HepG2 (cell line): Measurements from ENCODE around the gene ZFP62. TPM values are rescaled to one million over a fixed set of nuclear protein-coding genes. Genes with fewer than 3 reads are reported as not detected.

ENCODE experiments used
- ATF2 ChIP-seq: sonication (generic); formaldehyde crosslinking; IDR thresholded peaks from 2 replicates; pipeline ENCODE4 v1.4.0; 2020; ENCODE audit warnings: missing genetic modification reagents
- BRD4 ChIP-seq: sonication (generic); formaldehyde crosslinking; IDR thresholded peaks from 2 replicates; pipeline ENCODE4 v1.4.0; 2020; ENCODE audit warnings: missing genetic modification reagents
- ETV5 ChIP-seq: IDR thresholded peaks from 2 replicates; pipeline ENCODE4 v1.6.1; 2018; ENCODE audit warnings: missing biosample characterization, missing genetic modification reagents, inconsistent platforms, borderline replicate concordance
- FOXA3 ChIP-seq: IDR thresholded peaks from 2 replicates; pipeline ENCODE4 v1.6.1; 2016; ENCODE audit warnings: missing genetic modification reagents, missing compliant biosample characterization
- IRF2 ChIP-seq: IDR thresholded peaks from 2 replicates; pipeline ENCODE4 v1.6.1; 2018; ENCODE audit warnings: missing genetic modification reagents, missing compliant biosample characterization
- PATZ1 ChIP-seq: sonication (generic); formaldehyde crosslinking; IDR thresholded peaks from 2 replicates; pipeline ENCODE4 v1.4.0; 2020; ENCODE audit warnings: missing genetic modification reagents
- PAXIP1 ChIP-seq: sonication (generic); formaldehyde crosslinking; conservative IDR thresholded peaks from 2 replicates; pipeline ENCODE4 v1.4.0; 2020; ENCODE audit warnings: mild to moderate bottlenecking, missing genetic modification reagents, moderate library complexity
- TCF7L2 ChIP-seq: IDR thresholded peaks from 2 replicates; pipeline ENCODE4 v1.6.1; 2011; ENCODE audit warnings: mild to moderate bottlenecking, low read depth, low read length, moderate library complexity
- TEAD3 ChIP-seq: optimal IDR thresholded peaks from 2 replicates; pipeline ENCODE3; 2016; ENCODE audit warnings: borderline replicate concordance
- ZFP90 ChIP-seq: sonication (generic); formaldehyde crosslinking; IDR thresholded peaks from 2 replicates; pipeline ENCODE4 v1.8.0; 2022; ENCODE audit warnings: missing genetic modification reagents, mild to moderate bottlenecking, inconsistent platforms, borderline replicate concordance
- ZNF230 ChIP-seq: sonication (generic); formaldehyde crosslinking; IDR thresholded peaks from 2 replicates; pipeline ENCODE4 v1.4.0; 2020; ENCODE audit warnings: mild to moderate bottlenecking, missing genetic modification reagents
- ZNF281 ChIP-seq: sonication (generic); formaldehyde crosslinking; IDR thresholded peaks from 2 replicates; pipeline ENCODE4 v1.4.0; 2020; ENCODE audit warnings: missing genetic modification reagents, borderline replicate concordance
- polyA plus RNA-seq, 8 experiments: library from polyadenylated mRNA; depleted of rRNA in 3 of 8; stranded (reverse) in 7 of 8; unstranded in 1 of 8; fragments of >200 nt; fragmentation: Illumina TruSeq in 4 of 8; extraction: Trizol in 4 of 8; gene quantifications; 2 replicates each; pipeline versions ENCODE4 v1.2.1 to v1.2.3, GENCODE V29; 2011 to 2016; ENCODE audit warnings: low read depth in 4 of 8, missing spikeins in 1 of 8, mixed read lengths in 1 of 8; ENCODE audit not compliant: insufficient read depth in 1 of 8
- total RNA-seq, 5 experiments: library from RNA; depleted of rRNA; stranded (reverse); fragments of >200 nt; fragmentation: Illumina TruSeq; extraction: Trizol; gene quantifications; 2 replicates each; pipeline ENCODE4 v1.2.3, GENCODE V29; 2016; ENCODE audit warnings: low read depth in 1 of 5

The ZFP62 gene
- total and polyA plus RNA-seq, 2 of the 13 experiments (the other 11 are each of a cell fraction or from before 2014, with no cell fraction given), result 8.2 to 19.4 TPM

- TF ChIP-seq TEAD3 (CRISPR knock-in tag), result peak; percentile 12
- TF ChIP-seq FOXA3 (CRISPR knock-in tag), result peak; percentile 40; the same call in 1 of the 2 replicates
- no peak for TF ChIP-seq TCF7L2
- TF ChIP-seq BRD4 (CRISPR knock-in tag), result no peak
- TF ChIP-seq ATF2 (CRISPR knock-in tag), result peak; percentile 2; the same call in 1 of the 2 replicates
- peak; percentile 79 for TF ChIP-seq ZNF281 (CRISPR knock-in tag)
- peak; percentile 78 for TF ChIP-seq ETV5 (CRISPR knock-in tag)
- TF ChIP-seq PATZ1 (CRISPR knock-in tag), result peak; percentile 81
- 0 out of 2 replicates have a peak, but pooled peaks have one; percentile 16 for TF ChIP-seq IRF2 (CRISPR knock-in tag)
- 0 out of 2 replicates have a peak, but pooled peaks have one; percentile 20 for TF ChIP-seq ZNF230
- TF ChIP-seq PAXIP1, result peak; percentile 6; the same call in 1 of the 2 replicates
- no peak for TF ChIP-seq ZFP90 (CRISPR knock-in tag)
Measured at GRCh38 chr5:180809403-180810209, 51.5 kb downstream of the ZFP62 start (continued).
